ENCODE data around the gene ATG101.
"Not testable (repeated sequence)": the region's sequence is repeated elsewhere in the genome, so short reads cannot be mapped to it uniquely, and the experiment has no call there.

Gene ATG101

GRCh38 chr12:52116222-52117125 is 46.7 kb downstream of the ATG101 start:
- not testable (repeated sequence) for DNase-seq

GRCh38 chr12:52117806-52118475 is 48.2 kb downstream of the ATG101 start:
- not testable (repeated sequence) for DNase-seq

GRCh38 chr12:52119398-52120254 is 49.8 kb downstream of the ATG101 start:
- DNase-seq: no peak

GRCh38 chr12:52120951-52121823 is 51.4 kb downstream of the ATG101 start:
- no peak for DNase-seq

- DNase-seq: peak; percentile 3
Measured at GRCh38 chr12:52121824-52122539, 52.2 kb downstream of the ATG101 start.

GRCh38 chr12:52122540-52122871 is 52.7 kb downstream of the ATG101 start:
- DNase-seq: no peak

GRCh38 chr12:52122904-52123303 is 53.1 kb downstream of the ATG101 start:
- no peak for DNase-seq

- DNase-seq: no peak
Measured at GRCh38 chr12:52123487-52124186, 53.9 kb downstream of the ATG101 start.

GRCh38 chr12:52125476-52125900 is 55.7 kb downstream of the ATG101 start:
- DNase-seq: no peak

GRCh38 chr12:52126050-52126604 is 56.3 kb downstream of the ATG101 start:
- no peak for DNase-seq
